GM19023 (cell line): ENCODE data around the gene LRMDA.

Source experiments
- ATAC-seq: cut with Tn5 transposase; IDR thresholded peaks from one replicate; pipeline ENCODE4 v1.9.1; 2021; ENCODE audit warnings: mild to moderate bottlenecking, moderate library complexity; ENCODE audit not compliant: unreplicated experiment

LRMDA gene

DNA sequence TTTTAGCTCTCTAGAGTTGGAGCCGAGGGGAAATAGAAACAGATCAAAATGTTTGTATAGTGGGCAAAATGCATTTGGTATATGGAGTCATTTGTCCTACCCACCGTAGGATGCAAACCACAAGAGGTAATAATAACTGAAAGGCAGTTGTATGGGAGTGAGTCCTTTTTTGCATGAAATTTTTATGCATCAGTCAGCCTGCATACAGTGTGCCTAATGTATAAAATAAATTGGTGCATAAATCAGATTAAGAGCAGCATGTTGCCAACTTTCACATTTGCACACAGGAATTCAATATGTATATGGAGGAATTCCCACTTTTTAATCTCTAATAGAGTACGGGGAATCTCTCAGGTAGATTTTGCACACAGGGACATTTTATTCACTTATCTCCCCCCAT lies 262.8 kb downstream of the LRMDA start:
- ATAC-seq = no peak

DNA sequence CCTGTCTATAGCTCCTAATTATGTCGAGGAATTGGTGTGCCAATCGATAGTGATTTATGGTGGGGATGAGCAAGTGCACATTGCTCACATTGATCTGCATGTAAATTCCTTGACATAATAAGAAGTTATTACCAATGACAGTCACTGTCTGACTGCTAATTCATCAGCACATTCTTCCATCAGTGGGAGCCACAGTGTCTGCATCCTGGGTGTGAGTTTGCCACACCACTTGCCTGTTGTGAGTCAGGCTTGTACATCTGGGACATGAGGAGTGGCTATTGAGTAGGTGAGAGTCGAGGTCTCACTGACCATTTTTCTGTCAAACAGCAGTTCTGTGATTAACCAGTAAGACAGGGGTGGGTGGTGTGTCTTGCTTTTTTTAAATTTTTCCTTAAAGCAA lies 263.4 kb downstream of the LRMDA start:
- ATAC-seq = no peak

DNA sequence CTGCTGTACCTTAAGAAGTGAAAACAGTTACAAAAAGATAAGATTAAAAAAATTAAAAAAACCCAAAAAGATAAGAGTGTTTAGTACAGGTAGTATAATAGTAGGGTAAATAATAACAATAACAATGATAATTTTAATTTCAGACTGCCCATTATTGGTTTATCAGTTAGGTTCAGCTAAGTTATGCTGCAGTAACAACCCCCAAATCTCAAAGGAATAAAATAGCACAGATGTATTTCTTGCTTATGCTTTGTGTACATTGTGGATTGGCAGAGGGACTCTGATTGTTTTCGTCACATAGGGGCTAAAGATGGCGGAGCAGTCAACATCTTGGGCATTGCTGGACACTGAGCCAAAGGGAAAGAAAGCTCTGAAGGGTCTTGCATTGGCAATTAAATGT lies 264.6 kb downstream of the LRMDA start:
- no peak for ATAC-seq

DNA sequence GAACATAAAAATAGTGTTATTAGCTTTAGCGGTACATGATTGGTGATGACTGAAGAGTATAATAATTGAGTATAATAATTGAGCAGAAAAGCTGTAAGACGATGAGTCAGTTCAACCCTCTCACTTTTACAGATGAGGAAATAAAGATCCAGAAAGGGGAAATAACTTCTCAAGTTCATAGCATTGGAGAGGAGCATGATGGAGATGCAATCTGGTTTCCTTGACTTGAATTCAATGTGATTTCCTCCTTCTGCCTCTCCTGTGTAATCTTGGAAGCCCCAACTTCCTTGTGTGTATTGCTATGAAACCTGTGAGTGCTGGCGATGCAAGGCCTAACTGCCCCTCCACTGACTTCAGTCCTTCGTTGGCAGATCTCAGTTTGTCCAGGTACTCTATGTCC lies 265.1 kb downstream of the LRMDA start:
- ATAC-seq = no peak

DNA sequence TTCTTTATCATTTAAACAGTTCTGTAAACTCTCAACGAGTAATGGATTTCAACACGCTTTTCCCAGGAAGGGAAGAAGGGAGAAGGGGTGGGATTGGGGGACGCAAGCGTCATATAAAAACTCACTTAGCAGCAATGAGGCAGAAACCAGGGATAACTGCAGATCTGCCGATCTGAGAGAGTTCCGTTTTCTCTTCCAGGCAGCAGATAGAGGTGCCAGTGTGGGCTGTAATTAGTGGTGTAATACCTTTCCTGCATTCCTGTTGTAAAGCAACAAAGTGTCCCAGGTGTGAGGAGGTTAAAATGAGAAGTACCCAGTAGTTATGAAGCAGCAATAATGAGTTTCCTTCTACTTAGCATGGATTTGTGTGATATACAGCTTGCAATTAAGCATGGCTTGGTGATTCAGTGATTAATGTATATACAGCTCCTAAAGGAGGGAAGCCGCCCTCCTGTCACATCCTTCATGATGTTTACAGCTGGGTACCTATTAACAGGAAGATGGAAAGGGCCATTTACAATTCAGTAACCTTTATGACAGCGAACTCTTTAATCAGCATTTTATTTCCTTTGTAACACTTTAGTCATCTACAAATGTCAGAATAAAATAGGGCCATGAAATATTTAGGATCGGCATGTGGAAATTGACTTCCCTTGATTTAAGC lies 271.9 kb downstream of the LRMDA start:
- ATAC-seq = no peak

DNA sequence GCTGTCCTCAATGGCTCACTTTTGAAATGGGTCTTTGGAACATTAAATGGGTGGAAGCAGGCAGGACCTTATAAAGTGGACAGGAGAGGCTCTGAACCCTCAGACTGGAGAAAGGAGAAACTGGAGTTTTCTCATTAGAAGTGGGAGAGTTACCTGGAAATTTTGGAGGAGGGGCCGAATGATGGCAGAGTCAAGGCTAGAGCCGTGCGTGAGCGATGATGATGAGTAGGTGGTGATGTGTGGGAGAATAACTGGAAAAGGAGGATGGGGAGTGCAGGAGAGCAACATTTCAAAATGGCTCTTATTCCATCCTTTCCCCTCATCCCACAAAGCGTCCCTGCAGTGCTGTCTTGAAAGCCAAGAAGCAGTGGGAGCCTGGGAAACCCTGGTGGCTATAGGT lies 274.0 kb downstream of the LRMDA start:
- no peak for ATAC-seq

DNA sequence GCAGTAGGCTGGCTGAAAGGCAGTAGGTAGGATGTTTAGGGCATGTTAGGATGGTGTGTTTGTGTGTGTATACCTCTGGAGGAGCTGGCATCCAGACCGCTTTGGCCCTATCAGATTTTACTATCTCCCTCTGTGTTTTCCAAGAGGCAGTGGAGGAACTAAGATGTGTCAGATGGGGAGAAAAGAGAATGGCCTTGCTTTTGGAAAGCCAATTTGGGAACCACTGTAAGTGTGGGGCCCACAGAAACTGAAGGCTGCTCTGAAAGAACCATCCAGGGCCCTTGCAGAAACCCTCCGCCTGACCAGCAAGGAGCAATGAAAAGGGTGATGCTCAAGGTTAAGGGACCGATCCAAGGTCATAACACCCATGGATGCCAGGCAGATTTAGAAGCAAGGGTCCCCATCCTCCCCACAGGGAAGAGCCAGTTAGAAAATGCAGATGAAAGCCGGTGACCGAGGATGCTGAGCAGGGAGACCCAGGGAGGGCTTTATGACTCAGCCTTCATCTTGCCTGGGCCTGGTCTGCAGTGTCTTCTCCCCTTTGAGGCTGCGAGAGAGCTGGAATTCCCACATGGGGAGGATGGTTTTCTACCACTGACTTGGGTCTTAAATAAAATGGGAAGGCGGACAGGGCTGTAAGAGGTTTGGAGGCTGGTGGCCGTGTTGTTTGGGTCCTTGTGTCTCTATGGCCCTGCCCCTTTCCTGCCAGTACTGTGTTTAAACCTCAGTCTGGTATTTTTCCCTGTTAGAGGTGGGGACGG lies 275.8 kb downstream of the LRMDA start:
- ATAC-seq = no peak

DNA sequence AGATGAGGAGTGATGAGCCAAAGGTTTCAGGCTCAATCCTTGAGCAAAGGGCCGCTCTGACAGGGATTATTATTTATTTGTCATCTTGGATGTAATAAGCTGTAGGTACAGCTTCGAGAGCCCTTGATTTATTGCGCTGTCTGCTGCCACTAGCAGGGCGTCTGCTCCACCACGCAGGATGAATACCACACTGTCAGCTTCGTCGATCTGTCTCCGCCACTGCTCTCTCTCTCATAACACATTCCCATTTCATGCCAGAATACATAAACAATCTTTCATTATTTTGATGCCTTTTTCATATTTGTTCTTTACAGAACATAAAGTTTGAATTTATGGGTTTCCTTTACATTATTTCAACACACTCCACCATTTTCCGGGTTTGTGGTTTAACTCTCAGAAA lies 276.6 kb downstream of the LRMDA start:
- ATAC-seq = no peak

DNA sequence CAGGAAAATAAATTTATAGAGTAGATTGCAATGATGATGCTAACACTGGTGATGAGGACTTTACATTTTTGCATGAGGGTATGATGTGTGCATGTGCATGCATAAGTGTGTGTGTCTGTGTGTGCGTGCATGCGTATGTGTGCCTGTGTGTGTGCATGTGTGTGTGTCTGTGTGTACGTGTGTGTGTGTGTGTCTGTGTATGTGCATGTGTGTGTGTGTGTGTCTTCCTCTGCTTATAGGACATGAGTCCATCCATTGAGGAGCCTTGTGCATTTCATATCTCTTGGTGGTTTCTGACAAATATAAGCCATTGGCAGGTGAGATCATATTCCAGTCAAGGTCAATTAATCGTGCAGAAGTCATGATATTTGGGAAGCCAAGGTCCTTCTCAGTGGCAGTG lies 277.8 kb downstream of the LRMDA start:
- no peak for ATAC-seq

DNA sequence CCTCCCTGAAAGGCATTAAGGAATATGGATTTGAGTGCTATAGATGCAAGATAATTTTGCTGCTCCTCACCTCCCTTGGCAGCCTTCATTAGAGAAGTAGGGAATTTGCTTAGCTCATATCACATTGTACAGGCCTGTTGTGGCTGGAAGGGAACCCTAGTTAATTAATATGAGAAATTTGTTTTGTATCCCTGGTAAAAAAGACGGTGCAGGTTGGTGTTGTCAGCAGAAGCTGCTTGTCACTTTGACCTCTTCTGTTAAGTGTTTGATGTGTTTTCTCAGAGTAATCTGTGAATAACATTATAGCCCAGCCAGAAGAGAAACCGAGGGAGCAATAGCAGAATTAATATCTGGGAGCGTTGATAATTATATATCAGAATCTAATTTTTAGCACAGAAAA lies 278.4 kb downstream of the LRMDA start:
- ATAC-seq = no peak

DNA sequence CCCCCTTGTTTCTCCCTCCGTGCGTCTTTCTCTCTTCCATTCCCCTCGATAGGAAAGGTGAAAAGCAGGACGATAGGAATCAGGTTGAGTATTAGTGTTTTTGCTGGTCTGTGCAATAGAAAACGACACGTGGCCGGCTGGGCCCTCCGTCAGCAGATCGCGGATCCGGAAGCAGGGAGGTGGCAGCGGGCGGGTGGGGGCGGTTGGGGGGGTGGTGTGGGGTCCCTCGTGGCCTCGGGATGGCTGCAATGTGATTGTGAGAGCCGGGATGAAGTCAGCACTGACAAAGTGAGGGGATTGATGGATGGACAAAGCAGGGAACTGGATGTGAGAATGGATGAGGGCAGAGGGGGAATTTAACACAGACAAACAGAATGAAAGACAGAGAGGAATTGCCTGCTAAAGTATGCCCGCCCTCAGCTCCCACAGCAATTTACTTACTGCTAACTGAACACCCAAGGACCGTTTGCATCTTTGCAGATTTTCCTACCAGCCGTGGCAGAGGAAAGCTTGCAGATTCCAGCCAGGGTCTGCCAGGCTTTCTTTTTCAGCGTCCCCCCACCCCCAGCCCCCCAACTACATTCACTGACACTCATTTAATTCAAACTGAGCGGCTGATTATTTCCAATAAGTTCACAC lies 280.9 kb downstream of the LRMDA start:
- ATAC-seq = no peak

DNA sequence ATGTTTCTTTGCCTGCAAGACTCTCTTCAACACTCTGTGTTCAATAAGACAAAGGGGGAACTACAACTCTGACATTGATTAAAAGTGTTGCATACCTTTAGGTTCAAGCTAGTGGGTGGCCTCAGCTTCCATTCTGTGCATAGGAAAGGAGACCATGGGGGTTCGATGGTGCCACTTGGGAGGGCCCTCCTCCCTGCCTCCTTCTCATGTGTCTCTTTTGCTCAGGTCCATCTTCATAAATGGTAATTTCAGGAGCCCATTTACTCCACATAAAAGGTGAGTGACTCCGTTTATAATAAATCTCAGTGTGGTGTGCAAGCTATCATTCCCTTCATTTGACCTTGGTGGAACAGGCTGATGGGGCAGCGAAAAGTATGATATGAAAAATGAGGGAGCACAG lies 285.1 kb downstream of the LRMDA start:
- no peak for ATAC-seq

DNA sequence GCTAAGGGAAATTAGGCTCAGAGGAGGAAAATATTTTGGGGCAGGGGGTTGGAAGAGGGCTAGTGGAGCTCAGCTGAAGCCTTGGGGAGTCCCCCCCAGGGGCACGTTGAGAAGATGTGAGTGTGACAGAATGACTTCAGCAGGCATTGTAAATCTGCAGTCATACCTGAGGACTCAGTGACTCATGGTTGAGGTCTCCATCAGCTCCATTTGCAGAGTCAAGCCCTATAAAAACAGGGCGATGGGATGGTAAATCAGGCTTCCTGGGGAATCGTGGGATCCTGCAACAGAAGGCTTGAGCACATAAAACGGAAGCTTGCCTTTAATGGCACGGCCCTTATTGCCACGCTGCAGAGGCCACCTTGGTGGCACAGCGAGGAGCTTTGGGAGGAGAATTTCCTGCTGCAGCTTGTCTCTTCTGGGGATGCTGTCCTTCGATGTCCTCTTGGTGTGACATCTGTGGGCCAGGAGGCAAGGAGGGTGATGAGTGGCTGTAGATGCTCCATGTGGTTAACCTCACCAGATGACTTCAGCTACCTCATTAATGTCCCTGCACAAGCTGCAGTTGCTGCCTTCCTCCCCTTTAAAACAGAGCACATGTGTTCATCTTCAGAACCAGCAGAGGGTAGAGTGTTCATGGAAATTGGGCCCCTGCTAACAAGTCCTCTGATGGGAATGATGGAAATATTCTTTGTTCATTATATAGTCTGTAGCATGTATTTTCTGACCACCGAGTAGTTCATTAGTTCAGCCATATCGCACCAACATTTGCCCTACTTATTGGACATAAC lies 285.9 kb downstream of the LRMDA start:
- no peak for ATAC-seq

DNA sequence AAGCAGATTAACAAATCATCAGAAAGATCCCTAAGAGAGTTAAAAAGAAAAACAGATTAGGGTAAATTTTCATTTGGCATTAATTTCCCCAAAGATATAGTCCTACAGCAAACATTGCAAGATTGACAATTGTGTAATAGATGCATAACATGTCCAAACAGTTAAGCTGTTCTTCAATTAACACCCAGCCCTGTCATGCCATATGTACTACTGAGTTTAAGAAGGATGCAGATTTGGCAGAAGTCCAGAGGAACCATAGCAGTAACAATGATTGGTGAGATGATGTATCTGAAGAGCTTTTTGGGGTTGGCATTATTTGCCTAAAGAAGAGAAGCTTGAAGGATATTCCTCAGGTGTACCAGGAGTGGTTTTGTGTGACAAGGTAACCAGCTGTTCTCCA lies 287.6 kb downstream of the LRMDA start:
- no peak for ATAC-seq

DNA sequence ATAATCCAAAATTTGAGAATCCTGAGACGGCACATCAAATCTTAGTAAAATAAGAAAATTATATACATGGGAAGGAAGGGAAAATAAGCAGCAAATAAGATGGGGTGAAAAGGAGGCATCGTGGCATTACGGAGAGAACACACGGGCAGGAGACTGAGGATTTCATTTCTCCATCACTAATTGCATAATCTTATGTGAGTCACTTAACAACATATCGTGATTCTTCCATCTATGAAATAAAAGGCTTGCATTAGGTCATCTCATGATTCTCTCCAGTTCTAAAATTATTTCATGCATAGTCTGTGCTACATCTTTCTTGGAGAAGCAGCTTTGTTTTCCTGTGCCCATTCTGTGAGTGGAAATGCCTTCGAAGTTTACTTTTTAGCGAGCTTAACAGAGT lies 288.7 kb downstream of the LRMDA start:
- no peak for ATAC-seq

DNA sequence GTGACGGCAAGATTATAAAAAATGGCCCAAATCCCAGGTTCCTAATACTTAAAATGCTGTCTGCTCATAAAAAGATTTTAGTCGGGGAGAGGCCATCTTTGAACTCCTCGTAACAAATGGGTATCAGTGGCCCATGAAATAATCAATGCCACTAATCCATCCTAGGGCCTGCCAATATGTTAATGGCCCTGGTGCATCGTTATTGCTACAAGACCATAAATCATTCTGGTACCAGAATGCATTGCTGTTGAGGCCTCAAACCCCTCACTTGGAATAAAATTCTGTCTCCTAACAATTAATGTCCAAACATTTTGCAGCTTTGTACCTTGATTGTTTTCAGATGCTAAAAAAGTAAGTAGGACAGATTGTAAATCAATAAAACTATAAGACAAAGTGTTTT lies 290.6 kb downstream of the LRMDA start:
- no peak for ATAC-seq

DNA sequence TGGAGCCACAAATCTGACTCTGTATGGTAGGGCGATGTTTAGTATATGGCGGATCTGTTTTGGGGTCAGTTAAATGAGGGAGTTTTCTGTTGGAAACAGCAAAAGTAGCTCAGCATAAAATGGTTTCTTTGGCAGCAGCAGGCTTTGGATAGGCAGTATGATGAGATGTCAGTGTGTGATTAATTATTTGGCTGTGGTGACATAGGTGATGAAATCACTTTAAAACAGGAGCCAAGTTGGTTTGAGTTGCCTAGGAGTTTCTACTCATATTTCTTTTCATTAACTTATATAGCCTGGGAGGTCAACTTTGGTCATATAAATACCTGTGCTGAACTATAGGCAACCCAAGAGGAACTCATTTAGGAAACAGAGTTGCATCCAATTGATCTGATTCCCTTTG lies 291.2 kb downstream of the LRMDA start:
- no peak for ATAC-seq

DNA sequence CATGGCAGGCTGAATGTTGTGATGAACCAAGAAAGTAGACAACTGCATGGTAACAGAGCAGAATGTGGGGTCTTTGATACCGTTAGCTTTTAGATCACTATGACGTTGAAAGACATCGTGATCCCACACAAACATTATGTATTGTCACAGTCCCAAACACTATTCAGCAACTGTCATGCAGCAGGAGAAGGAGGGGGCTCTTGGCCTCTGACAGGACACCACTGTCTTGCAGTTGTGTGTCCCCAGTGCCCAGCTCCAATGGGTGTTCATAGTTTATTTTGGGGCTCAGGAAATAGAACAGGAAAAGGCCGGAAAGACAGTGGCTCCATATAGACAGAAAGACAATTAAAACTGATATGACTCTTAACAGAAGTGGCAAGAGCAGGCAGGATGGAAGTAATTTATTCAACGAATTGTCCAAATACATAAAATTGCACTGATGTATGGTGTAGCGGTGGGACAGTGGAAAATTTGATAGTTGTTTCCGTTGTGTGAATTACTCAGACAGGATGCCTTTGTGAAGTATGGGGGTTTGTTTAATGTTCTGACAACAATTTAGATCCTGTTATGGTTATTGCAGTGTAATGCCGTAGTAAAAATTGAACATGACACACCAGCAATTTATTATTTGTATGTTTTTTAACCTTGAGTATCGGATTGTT lies 292.0 kb downstream of the LRMDA start:
- no peak for ATAC-seq

DNA sequence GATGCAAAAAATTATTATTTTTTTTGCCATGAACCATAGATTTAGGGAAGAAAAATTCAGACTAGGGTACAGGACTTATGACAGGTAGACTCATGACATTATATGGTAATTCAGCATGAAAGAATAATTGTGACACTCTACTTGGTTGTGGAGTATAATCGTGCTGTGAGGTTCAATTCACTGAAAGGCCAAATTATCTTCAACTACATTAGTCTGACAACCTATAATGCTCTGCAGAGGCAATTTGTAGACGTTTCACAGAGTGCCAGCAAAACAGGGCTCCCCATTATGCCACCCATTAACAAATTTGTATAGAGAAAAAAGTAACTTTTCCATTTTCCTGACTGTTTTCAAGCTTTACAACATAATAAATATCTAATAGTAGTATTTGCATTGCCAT lies 292.6 kb downstream of the LRMDA start:
- no peak for ATAC-seq

DNA sequence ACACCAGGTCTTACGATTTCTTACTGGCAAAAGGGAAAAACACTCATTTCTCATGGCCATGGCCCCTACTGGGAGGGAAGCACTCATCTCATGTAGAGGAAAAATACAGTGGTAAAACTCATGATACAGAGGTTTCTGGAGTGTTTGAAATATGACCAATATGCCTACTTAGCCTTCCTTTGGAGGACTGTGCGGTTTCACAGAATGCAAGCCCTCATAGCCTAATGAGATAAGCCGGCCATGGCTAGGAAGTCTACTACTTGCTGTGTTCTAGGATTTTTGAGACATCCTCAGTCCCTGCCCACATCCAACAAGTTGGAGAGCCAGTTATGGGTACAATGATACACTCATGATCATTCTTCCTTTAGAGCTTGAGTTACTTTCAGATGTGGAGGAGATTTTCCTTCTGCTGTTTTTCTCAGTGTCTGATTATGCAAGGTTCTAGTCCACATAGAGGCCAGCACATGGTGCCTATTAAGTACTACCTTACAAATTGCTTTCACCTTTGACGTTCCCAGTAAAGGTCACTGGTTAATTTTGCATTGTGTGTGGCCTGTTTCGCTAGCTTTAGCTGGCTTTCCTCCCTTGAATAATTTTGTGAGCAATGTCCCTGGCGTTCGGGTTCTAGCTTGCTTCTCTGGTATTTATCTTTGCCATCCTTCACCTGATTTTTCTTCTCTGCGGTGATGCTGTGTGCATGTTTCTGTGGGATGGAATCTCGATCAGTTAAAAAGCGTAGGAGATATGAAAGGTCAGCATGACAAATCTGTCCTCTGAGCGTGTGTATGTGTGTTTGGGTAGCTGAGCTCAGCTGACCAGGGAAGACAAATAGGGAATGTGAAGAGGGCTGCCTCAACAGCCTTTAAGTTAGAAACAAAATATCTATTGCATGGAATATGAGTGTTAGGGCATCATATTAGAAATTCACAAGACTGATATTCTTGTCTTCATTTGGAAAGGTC lies 295.4 kb downstream of the LRMDA start:
- no peak for ATAC-seq
